Right lobe of liver (tissue), 6 donors: Measurements from ENCODE around the gene SLC35B3. TPM values are rescaled to one million over a fixed set of nuclear protein-coding genes. Genes with fewer than 3 reads are reported as not detected.

Experiments used
- ATAC-seq, 4 donors: fragments of 200-7000 bp; cut with Tn5 transposase; one replicate each; pipeline ENCODE4 v1.9.1; 2020; ENCODE audit warnings: mild to moderate bottlenecking in 4 of 4, moderate library complexity in 4 of 4
- DNase-seq, 3 donors: peaks; one replicate each; pipeline ENCODE4 v3.0.0-alpha.2; 2020
- H3K27ac ChIP-seq, 3 donors: fragments of 200-600 bp; one replicate each; pipeline ENCODE4 v1.8.0; 2022
- H3K27me3 ChIP-seq, 2 donors: fragments of 200-600 bp; one replicate each; pipeline ENCODE4 v1.8.0; 2022
- H3K36me3 ChIP-seq, 4 donors: fragments of 200-600 bp; sonication (generic) in 1 of 4; one replicate each; pipeline versions ENCODE4 v1.5.1 to v1.8.0; 2017 to 2022; ENCODE audit warnings: control low read depth in 1 of 4
- H3K4me1 ChIP-seq, 4 donors: fragments of 200-600 bp; sonication (generic) in 1 of 4; one replicate each; pipeline versions ENCODE4 v1.5.1 to v1.8.0; 2017 to 2022; ENCODE audit warnings: control low read depth in 1 of 4
- H3K4me3 ChIP-seq, 3 donors: fragments of 200-600 bp; one replicate each; pipeline ENCODE4 v1.8.0; 2022
- H3K9me3 ChIP-seq, 4 donors: fragments of 200-600 bp; sonication (generic) in 1 of 4; one replicate each; pipeline versions ENCODE4 v1.5.1 to v1.8.0; 2017 to 2022; ENCODE audit warnings: control low read depth in 1 of 4
- POLR2A ChIP-seq: fragments of 450-650 bp; IDR thresholded peaks from one replicate; pipeline ENCODE4 v1.6.1; 2017; ENCODE audit warnings: antibody characterized with exemption, mild to moderate bottlenecking
- WGBS: methylation state at CpG from one replicate; pipeline ENCODE4 v1.1.6; 2018; ENCODE audit warnings: low coverage, low lambda C conversion rate; ENCODE audit not compliant: insufficient coverage; ENCODE audit errors: missing lambda C conversion rate; 5-methylcytosine and 5-hydroxymethylcytosine counted together
- intact Hi-C, 2 donors: fragments of 100-400 bp; cut with DNase I; formaldehyde crosslinking; loops; one replicate each; pipeline versions ENCODE4 v1.11.2 to v1.14.1; 2022
- total RNA-seq, 6 experiments: library from RNA; depleted of rRNA in 2 of 6; stranded (reverse); fragments of >200 nt in 2 of 6; fragmentation: NEBNext Ultra II Directional in 3 of 6; extraction: Animal tissue kit (Norgen Biotek cat#: 25700) in 3 of 6; gene quantifications; one replicate each; pipeline versions ENCODE4 v1.1.0 to v1.2.4, GENCODE V29; 2016 to 2023
- TF ChIP-seq, protein P1 (sequence below), 4 donors: fragments of 200-600 bp in 3 of 4; fragments of 450-650 bp in 1 of 4; IDR thresholded peaks; one replicate each; pipeline versions ENCODE4 v1.5.1 to v1.8.0; 2016 to 2022; ENCODE audit warnings: antibody characterized with exemption in 4 of 4, mild to moderate bottlenecking in 2 of 4
- donor health status: DM: no; HTN: yes; CAD: no.
- donor health status: DM: no; HTN: no; CAD: no.
- donor health status: DM: no; HTN: no; CAD: no.
- donor health status: DM: no; HTN: yes; CAD: no.
- donor health status: DM: no; HTN: yes; CAD: no.

The SLC35B3 gene
- total RNA-seq, 6 experiments from 2014 or later = 9.8 to 13.9 (median 12.9) TPM

DNA sequence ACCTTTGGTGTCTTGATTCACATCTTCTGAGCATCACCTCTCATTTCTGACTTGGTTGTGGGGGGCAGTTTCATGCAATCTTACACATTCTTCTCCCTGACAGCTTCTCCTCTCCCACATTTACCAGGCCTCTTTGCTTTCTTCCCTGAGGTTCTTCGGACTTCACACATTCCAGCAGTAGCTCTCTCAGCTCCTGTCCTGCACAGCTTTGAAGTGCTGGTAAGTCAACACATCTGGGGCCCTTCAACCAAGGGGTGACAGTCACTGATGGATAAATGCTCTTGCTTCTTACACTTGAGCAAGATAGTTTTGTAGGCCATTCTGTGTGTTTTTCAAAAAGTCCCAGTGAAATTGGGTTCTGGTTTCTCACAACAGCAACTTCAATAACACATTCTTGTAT, 2.5 kb upstream of the SLC35B3 start:
- Histone ChIP-seq H3K4me3 (no peak overlapping the region), H3K4me1 (peaks cover 0 to 17% (median 0%) of the 10 kb centered on the region in 4 donors), H3K9me3 (no peaks in the 10 kb centered on the region), H3K36me3 (no peaks in the 10 kb centered on the region), H3K27me3 (no peaks in the 10 kb centered on the region), H3K27ac (no peak overlapping the region)
- intact Hi-C loops = no loop called here
- DNase-seq (no peak), ATAC-seq (no peak)
- WGBS = 82% methylated on average over 1 of the region's 1 CpG
- TF ChIP-seq POLR2A = no peak
- TF ChIP-seq, protein P1, sequence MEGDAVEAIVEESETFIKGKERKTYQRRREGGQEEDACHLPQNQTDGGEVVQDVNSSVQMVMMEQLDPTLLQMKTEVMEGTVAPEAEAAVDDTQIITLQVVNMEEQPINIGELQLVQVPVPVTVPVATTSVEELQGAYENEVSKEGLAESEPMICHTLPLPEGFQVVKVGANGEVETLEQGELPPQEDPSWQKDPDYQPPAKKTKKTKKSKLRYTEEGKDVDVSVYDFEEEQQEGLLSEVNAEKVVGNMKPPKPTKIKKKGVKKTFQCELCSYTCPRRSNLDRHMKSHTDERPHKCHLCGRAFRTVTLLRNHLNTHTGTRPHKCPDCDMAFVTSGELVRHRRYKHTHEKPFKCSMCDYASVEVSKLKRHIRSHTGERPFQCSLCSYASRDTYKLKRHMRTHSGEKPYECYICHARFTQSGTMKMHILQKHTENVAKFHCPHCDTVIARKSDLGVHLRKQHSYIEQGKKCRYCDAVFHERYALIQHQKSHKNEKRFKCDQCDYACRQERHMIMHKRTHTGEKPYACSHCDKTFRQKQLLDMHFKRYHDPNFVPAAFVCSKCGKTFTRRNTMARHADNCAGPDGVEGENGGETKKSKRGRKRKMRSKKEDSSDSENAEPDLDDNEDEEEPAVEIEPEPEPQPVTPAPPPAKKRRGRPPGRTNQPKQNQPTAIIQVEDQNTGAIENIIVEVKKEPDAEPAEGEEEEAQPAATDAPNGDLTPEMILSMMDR (IDR thresholded peaks at IDR 0.05) = no peak

DNA sequence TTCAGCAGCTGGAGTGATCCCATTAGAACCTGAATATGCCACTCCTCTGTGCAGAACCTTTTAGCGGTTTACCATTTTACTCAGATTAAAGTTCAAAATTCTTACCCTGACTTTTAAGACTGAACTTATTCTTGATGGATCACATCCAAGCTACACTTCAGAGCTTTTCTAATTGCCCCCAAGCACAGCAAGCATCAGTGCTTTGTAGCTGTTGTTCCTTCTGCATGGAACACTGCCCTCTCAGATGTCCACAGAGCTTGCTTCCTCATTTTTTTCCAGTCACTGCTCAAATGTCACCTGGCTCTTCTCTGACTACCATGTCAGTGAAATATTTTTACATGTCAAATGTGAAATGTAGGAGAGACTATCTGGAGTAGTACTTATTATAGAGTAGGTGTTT, 1.6 kb upstream of the SLC35B3 start:
- intact Hi-C loops = no loop called here
- ATAC-seq (no peak), DNase-seq (no peak)
- Histone ChIP-seq H3K4me3 (no peak overlapping the region), H3K4me1 (peaks cover 0 to 18% (median 0%) of the 10 kb centered on the region in 4 donors), H3K36me3 (no peaks in the 10 kb centered on the region), H3K27me3 (no peaks in the 10 kb centered on the region), H3K9me3 (no peaks in the 10 kb centered on the region), H3K27ac (no peak overlapping the region)
- TF ChIP-seq, protein P1 (IDR thresholded peaks at IDR 0.05) = no peak
- TF ChIP-seq POLR2A = no peak
- WGBS = 82% methylated on average over 1 of the region's 1 CpG

DNA sequence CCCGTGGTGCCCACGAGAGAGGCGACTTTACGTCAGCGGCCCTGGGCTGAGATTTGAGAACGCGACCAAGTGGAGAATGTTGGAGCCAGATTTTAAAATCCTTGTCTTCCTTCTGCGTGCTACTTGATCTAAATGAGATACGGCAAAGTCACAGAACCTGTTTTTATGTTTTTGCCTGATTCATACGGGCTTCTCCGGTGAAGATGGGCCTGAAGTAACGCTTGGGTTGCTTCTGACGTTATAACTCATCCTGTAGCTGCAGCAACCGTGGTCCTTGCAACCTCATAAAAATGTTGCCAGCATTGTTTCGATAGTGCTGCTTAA, 462 bp upstream of the SLC35B3 start:
- DNase-seq (no peak), ATAC-seq (peak in 2 of 4 donors; percentile 60 to 70)
- Histone ChIP-seq H3K27ac (peak overlapping the region; percentile 38 to 74 (median 56)), H3K4me1 (peaks cover 0 to 18% (median 0%) of the 10 kb centered on the region in 4 donors), H3K27me3 (no peaks in the 10 kb centered on the region), H3K9me3 (no peaks in the 10 kb centered on the region), H3K36me3 (no peaks in the 10 kb centered on the region), H3K4me3 (peak overlapping the region; percentile 70 to 91 (median 81))
- WGBS = 33% methylated on average over 14 of the region's 15 CpGs
- no peak for TF ChIP-seq POLR2A
- TF ChIP-seq, protein P1 (IDR thresholded peaks at IDR 0.05) = peak in 1 of 4 donors; percentile 1
- intact Hi-C loops = no loop called here

DNA sequence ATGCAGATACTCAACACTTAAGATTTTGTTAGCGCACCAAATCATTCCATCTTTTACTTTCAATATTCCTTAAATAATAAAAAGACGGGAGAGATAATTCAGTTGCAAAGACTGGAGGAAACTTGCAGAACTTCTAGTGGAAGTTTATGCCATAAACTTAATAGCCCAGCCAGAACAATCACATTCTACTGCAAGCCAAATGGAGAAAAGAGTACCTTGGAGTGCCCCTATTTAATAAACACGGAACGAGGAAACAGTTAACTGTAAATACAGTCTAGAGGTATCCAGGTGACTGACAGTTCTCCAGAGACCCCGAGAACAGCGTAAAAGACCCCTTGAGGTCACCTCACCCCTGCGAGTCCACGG, 635 bp downstream of the SLC35B3 start:
- WGBS = 5% methylated on average over 8 of the region's 8 CpGs
- TF ChIP-seq, protein P1 (IDR thresholded peaks at IDR 0.05) = no peak
- no peak for TF ChIP-seq POLR2A
- Histone ChIP-seq H3K27me3 (no peaks in the 10 kb centered on the region), H3K27ac (peak overlapping the region; percentile 38 to 74 (median 56)), H3K4me1 (peaks cover 0 to 18% (median 0%) of the 10 kb centered on the region in 4 donors), H3K9me3 (no peaks in the 10 kb centered on the region), H3K36me3 (no peaks in the 10 kb centered on the region), H3K4me3 (peak overlapping the region; percentile 70 to 91 (median 81))
- ATAC-seq = no peak
- no peak for DNase-seq
- intact Hi-C loops = no loop called here

DNA sequence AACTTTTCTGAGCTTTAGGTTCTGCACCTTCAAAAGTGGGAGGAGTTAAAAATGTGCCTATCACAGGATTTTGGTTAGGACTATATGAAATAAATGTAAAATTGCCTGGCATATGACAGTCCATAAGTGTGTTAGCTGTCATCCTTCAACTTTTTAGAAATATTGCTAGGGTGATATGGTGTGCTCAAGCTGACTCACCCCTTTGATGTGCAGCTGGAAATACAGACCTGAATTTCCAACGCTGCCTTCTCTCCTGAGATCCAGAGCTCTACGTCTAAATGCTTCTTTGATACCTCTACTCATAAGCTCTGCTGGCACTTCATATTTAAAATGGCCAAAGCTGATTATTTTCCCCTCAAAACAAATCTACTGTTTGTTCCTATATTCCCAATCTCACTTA, 2.7 kb downstream of the SLC35B3 start:
- Histone ChIP-seq H3K4me1 (peaks cover 0 to 18% (median 0%) of the 10 kb centered on the region in 4 donors), H3K36me3 (peaks cover 0 to 6% (median 0%) of the 10 kb centered on the region in 4 donors), H3K4me3 (no peak overlapping the region), H3K27me3 (no peaks in the 10 kb centered on the region), H3K9me3 (no peaks in the 10 kb centered on the region), H3K27ac (no peak overlapping the region)
- TF ChIP-seq POLR2A = no peak
- TF ChIP-seq, protein P1 (IDR thresholded peaks at IDR 0.05) = no peak
- DNase-seq (no peak), ATAC-seq (no peak)
- 100% methylated on average over 2 of the region's 2 CpGs for WGBS
- intact Hi-C loops = no loop called here
